Airway epithelial cell (primary cell): ENCODE measurements around the gene DYRK3. TPM values are rescaled to one million over a fixed set of nuclear protein-coding genes. Genes with fewer than 3 reads are reported as not detected.

Experiments
- total RNA-seq: library from RNA; depleted of rRNA; stranded (reverse); fragments of >200 nt; gene quantifications from 2 replicates; pipeline ENCODE4 v1.2.3, GENCODE V29; 2015

Gene DYRK3
- total RNA-seq, result 9.6 and 13.3 TPM in 2 replicates

DNA sequence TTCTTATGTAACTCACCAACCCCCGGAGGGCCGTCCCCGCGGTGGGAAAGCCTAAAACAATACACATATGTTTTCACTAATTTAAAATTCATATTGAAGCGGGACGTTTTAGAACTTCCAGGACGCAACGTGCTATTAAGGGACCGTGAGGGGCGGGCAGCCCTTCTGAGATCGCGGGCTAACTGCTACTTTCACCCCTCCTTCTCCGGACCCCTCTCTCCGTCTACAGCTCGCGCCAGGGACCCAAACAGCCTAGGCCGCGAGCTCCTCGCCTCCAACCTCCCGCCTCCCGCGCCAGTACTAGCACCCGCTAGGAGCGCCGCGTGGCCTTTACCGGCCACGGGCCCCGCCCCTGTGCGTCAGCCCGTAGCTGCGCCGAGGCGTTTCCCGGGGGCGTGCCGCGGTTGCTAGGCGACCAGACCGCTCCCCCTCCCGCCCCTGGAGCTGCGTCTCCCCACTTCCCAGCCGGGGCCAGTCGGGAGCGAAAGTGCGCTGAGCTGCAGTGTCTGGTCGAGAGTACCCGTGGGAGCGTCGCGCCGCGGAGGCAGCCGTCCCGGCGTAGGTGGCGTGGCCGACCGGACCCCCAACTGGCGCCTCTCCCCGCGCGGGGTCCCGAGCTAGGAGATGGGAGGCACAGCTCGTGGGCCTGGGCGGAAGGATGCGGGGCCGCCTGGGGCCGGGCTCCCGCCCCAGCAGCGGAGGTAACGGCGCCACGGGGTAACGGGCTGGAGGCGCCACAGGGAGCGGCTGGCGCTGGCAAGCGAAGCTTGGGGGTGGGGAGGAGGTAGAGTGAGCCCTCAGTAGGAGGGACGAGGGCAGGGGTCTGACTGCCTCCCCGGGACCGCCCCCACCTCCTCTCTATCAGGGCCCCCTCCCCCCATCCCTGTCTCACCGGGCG lies at the start of gene DYRK3:
TSS of gene DYRK3 (plus strand) at position 457 of the 898 bp plus-strand sequence. CDS start at position 625, 168 bp downstream.

DNA sequence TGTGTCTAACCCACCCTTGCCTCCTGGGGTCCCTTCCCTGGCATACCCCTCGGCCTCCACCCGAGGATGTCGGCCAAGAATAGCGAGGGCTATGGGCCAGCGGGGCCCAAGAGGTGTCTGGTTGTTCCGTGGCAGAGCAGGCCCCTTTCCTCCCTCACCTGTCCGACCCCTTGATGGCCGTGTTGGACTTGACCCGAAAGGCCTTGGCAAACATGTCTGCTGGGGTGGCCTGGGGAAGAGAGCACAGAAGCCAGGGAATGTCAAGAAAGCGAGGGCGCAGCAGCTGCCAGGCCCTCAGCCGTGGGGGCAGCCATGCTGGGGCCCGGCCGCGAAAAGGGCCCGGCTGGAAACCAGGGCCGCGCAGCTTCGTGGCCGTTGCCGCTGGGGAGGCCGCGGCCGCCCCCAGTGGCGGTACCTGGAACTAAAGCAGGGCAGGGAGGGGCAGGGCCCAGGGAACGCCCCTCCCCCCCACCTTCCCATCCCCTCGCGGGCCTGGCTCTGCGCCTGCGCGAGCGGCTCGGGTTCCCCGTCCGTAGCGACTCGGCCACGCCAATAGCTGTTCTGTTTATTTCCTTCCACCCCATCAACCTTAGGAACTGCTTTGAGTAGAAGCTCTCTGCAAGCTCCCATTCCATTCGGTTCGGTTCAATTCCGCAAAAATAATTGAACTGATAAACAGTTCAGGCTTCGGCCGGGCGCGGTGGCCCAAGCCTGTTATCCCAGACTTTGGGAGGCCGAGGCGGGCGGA lies 23.0 kb upstream of the DYRK3 start, which contains the start of gene EIF2D:
TSS of gene EIF2D (minus strand) at position 337 of the 748 bp plus-strand sequence. CDS start at position 214, 123 bp downstream.

DNA sequence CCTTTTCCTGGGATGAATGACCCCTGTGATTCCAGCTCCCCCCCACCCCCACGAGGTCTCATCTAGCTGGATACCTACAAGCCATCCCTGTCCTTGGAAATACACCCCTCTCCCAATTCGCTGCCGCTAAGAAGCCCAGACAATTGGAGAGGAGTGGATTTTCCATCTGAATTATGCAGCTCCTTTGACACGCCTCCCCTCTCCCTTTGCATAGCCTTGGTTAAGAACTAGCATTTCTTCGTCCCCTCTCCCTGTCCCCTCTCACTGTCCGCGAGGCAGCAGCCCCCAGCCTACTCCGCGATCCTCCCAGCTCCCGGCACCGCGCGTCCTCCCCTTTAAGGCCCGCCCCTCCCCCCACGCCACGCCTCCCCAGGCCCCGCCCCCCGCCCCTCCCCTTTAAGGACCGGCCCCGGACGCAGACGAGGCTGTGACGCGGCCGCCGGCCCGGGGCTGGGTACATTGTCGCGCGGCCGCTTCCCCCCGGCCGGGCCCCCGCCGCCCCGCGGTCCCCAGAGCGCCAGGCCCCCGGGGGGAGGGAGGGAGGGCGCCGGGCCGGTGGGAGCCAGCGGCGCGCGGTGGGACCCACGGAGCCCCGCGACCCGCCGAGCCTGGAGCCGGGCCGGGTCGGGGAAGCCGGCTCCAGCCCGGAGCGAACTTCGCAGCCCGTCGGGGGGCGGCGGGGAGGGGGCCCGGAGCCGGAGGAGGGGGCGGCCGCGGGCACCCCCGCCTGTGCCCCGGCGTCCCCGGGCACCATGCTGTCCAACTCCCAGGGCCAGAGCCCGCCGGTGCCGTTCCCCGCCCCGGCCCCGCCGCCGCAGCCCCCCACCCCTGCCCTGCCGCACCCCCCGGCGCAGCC lies 49.4 kb downstream of the DYRK3 start, which contains the start of gene MAPKAPK2:
TSS of gene MAPKAPK2 (plus strand) at position 428 of the 856 bp plus-strand sequence. CDS start at position 753, 325 bp downstream.

Other genes starting within 250 kb of the DYRK3 start
- 10.7 and 15.6 TPM in 2 replicates for gene IKBKE, start 165.1 kb upstream of the DYRK3 start, total RNA-seq
- 17.6 and 18.8 TPM in 2 replicates for gene RASSF5, start 128.0 kb upstream of the DYRK3 start, total RNA-seq
- gene EIF2D, start 23.1 kb upstream of the DYRK3 start, total RNA-seq, result 43.2 and 47.7 TPM in 2 replicates
- 30.4 and 38.1 TPM in 2 replicates for gene MAPKAPK2, start 49.4 kb downstream of the DYRK3 start, total RNA-seq
- not detected in 2 replicates for gene IL19, start 135.2 kb downstream of the DYRK3 start, total RNA-seq
- not detected in 2 replicates for gene IL10, start 137.0 kb downstream of the DYRK3 start, total RNA-seq
- not detected in 2 replicates for gene IL20, start 230.1 kb downstream of the DYRK3 start, total RNA-seq